HG03025 (cell line): Measurements from ENCODE around the gene SRRM2.

Experiments
- ATAC-seq: cut with Tn5 transposase; IDR thresholded peaks from one replicate; pipeline ENCODE4 v1.9.1; 2021; ENCODE audit warnings: mild to moderate bottlenecking, moderate library complexity; ENCODE audit not compliant: unreplicated experiment, low FRiP score

The SRRM2 gene

GRCh38 chr16:2757344-2757743 lies 4.9 kb downstream of the SRRM2 start:
- ATAC-seq = no peak

- no peak for ATAC-seq
Measured at GRCh38 chr16:2761472-2761871, 9.0 kb downstream of the SRRM2 start.

- ATAC-seq = no peak
Measured at GRCh38 chr16:2761886-2762583, 9.6 kb downstream of the SRRM2 start.

- no peak for ATAC-seq
Measured at GRCh38 chr16:2762711-2763110, 10.3 kb downstream of the SRRM2 start.

GRCh38 chr16:2763173-2763572 lies 10.7 kb downstream of the SRRM2 start:
- no peak for ATAC-seq

GRCh38 chr16:2764718-2765117 lies 12.3 kb downstream of the SRRM2 start:
- ATAC-seq = no peak

- no peak for ATAC-seq
Measured at GRCh38 chr16:2765462-2766404, 13.3 kb downstream of the SRRM2 start.

GRCh38 chr16:2766430-2767139 lies 14.1 kb downstream of the SRRM2 start:
- ATAC-seq = no peak

GRCh38 chr16:2767140-2767731 lies 14.8 kb downstream of the SRRM2 start:
- no peak for ATAC-seq

- ATAC-seq = no peak
Measured at GRCh38 chr16:2767891-2768290, 15.5 kb downstream of the SRRM2 start.

- ATAC-seq = no peak
Measured at GRCh38 chr16:2768403-2769089, 16.1 kb downstream of the SRRM2 start.

GRCh38 chr16:2769100-2769529 lies 16.7 kb downstream of the SRRM2 start:
- ATAC-seq = no peak

- no peak for ATAC-seq
Measured at GRCh38 chr16:2769675-2770056, 17.2 kb downstream of the SRRM2 start.

- ATAC-seq = no peak
Measured at GRCh38 chr16:2770057-2770951, 17.9 kb downstream of the SRRM2 start.

GRCh38 chr16:2771496-2772402 lies 19.3 kb downstream of the SRRM2 start:
- no peak for ATAC-seq

- ATAC-seq = no peak
Measured at GRCh38 chr16:2773188-2773968, 20.9 kb downstream of the SRRM2 start.

- no peak for ATAC-seq
Measured at GRCh38 chr16:2774161-2774891, 21.9 kb downstream of the SRRM2 start.
